ENCODE measurements around the gene PRDM10. TPM values are rescaled to one million over a fixed set of nuclear protein-coding genes. Genes with fewer than 3 reads are reported as not detected.
A peak's percentile ranks its signal among the peaks of the same experiment; 100 is the strongest.

The PRDM10 gene
- total and polyA plus RNA-seq, 2 donors: 4.4 to 4.7 TPM

DNA sequence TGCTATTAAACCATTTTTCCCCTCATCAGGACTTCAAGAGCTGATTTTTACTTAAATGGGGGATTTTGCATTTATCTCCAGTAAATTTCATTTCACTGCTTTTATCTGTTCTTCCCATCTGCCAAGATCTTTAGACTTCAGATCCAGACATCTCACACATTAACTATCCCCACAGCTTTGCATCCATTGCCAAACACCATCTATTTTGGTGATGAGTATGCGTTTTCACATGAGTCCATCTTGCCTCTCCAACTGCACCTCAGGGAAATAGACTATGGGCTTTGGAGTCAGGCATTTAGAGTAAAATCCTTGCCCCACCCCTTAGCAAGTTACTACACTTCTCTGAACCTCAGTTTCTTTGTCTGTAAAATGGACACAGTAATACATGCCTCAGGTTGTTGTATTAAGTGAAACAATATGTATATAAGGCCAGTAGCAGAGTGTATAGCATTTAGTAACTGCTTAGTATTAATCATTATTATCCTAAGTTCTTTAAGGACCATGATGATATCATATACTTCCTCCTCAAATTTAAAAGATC lies 53.6 kb downstream of the PRDM10 start:
- no peak for DNase-seq (ENCODE audit: low read depth in 6 of 9, low spot score in 9 of 9)
- H3K27ac ChIP-seq (ENCODE audit: low read depth in 1 of 2, low read length in 1 of 2): no peak overlapping the region
- H3K36me3 ChIP-seq (ENCODE audit: control insufficient read depth in 2 of 2, insufficient read depth in 2 of 2, low read length in 1 of 2): peaks cover 0 to 5% of the 10 kb centered on the region in 2 donors
- peaks cover 5 to 24% of the 10 kb centered on the region in 2 donors for H3K4me1 ChIP-seq (ENCODE audit: control insufficient read depth in 2 of 2, insufficient read depth in 2 of 2, low read length in 2 of 2)
- 95% methylated on average over 1 of the region's 1 CpG for WGBS
- no peak overlapping the region for H3K4me3 ChIP-seq (ENCODE audit: low read length in 2 of 2)
- H3K9me3 ChIP-seq (ENCODE audit: control insufficient read depth in 2 of 2, insufficient read depth in 1 of 2, low read length in 1 of 2): no peaks in the 10 kb centered on the region
- no peaks in the 10 kb centered on the region for H3K27me3 ChIP-seq (ENCODE audit: control insufficient read depth in 2 of 2, insufficient read depth in 1 of 2, low read length in 1 of 2)

DNA sequence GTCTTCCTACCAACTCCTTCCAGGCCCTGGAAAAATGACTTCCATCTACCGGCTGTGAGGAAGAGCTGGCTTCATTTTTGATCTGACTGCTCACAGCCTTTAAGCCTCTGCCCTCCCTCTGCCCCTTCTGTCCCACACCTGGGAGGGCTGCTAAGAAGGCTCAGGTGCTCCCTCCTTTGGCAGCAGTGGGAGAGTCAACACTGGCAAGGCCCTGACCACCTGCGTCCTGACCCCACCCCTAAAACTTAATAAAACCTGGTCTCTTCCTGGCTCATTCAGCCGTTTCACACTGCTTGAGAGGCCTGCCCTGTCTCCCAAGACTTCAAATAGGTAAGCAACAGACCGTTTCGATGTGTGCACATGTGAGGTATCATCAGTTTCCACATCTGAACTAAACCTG lies 55.2 kb downstream of the PRDM10 start:
- Histone ChIP-seq H3K27me3 (ENCODE audit: control insufficient read depth in 2 of 2, insufficient read depth in 1 of 2, low read length in 1 of 2) (no peaks in the 10 kb centered on the region), H3K27ac (ENCODE audit: low read depth in 1 of 2, low read length in 1 of 2) (no peak overlapping the region), H3K4me3 (ENCODE audit: low read length in 2 of 2) (no peak overlapping the region), H3K9me3 (ENCODE audit: control insufficient read depth in 2 of 2, insufficient read depth in 1 of 2, low read length in 1 of 2) (no peaks in the 10 kb centered on the region), H3K4me1 (ENCODE audit: control insufficient read depth in 2 of 2, insufficient read depth in 2 of 2, low read length in 2 of 2) (peaks cover 5 to 24% of the 10 kb centered on the region in 2 donors), H3K36me3 (ENCODE audit: control insufficient read depth in 2 of 2, insufficient read depth in 2 of 2, low read length in 1 of 2) (peaks cover 0 to 5% of the 10 kb centered on the region in 2 donors)
- DNase-seq (ENCODE audit: low read depth in 6 of 9, low spot score in 9 of 9): no peak
- 93% methylated on average over 5 of the region's 5 CpGs for WGBS

DNA sequence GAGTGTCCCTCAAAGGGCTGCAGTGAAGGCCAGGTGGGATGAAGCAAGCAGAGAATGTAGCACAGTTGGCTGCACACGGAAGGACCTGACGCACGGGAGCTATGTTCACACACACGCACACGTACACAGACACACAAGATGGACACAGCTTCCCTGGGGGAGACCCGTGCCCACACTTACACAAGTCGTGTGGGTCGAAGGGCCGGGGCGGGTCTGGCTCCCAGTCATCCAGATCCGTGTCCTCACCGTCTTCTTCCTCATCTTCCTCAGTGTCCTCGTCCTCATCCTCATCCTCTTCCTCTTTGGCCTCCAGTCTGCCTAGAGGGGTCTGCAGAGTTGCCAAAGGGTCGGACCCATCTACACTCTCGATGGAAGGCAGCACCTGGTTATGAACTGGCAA lies 55.7 kb downstream of the PRDM10 start:
- DNase-seq (ENCODE audit: low read depth in 6 of 9, low spot score in 9 of 9): no peak
- Histone ChIP-seq H3K36me3 (ENCODE audit: control insufficient read depth in 2 of 2, insufficient read depth in 2 of 2, low read length in 1 of 2) (peaks cover 4 to 5% of the 10 kb centered on the region in 2 donors), H3K9me3 (ENCODE audit: control insufficient read depth in 2 of 2, insufficient read depth in 1 of 2, low read length in 1 of 2) (no peaks in the 10 kb centered on the region), H3K4me1 (ENCODE audit: control insufficient read depth in 2 of 2, insufficient read depth in 2 of 2, low read length in 2 of 2) (peaks cover 5 to 24% of the 10 kb centered on the region in 2 donors), H3K4me3 (ENCODE audit: low read length in 2 of 2) (no peak overlapping the region), H3K27ac (ENCODE audit: low read depth in 1 of 2, low read length in 1 of 2) (no peak overlapping the region), H3K27me3 (ENCODE audit: control insufficient read depth in 2 of 2, insufficient read depth in 1 of 2, low read length in 1 of 2) (no peaks in the 10 kb centered on the region)
- 97% methylated on average over 15 of the region's 15 CpGs for WGBS

DNA sequence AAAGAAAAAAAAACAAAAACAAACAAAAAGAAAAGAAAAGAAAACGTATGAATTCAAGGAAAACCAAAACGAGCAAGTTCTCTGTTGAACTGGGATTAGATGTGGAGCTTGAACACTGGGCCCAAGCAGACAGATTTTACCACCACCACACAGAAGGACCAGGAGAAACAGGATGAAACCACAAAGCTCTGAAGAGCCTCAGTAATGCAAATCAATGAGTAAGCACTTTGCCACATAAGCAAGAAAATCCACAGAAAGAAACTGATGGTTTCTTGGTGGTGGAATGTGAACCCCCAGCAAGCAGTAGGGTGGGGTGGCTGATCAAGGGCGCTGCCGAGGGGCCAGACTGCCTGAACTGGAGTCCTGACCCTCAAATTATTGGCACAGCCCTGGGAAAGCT lies 56.4 kb downstream of the PRDM10 start:
- no peak for DNase-seq (ENCODE audit: low read depth in 6 of 9, low spot score in 9 of 9)
- H3K36me3 ChIP-seq (ENCODE audit: control insufficient read depth in 2 of 2, insufficient read depth in 2 of 2, low read length in 1 of 2): peaks cover 5 to 8% of the 10 kb centered on the region in 2 donors
- H3K4me3 ChIP-seq (ENCODE audit: low read length in 2 of 2): no peak overlapping the region
- H3K4me1 ChIP-seq (ENCODE audit: control insufficient read depth in 2 of 2, insufficient read depth in 2 of 2, low read length in 2 of 2): peaks cover 5 to 20% of the 10 kb centered on the region in 2 donors
- H3K27ac ChIP-seq (ENCODE audit: low read depth in 1 of 2, low read length in 1 of 2): no peak overlapping the region
- no peaks in the 10 kb centered on the region for H3K9me3 ChIP-seq (ENCODE audit: control insufficient read depth in 2 of 2, insufficient read depth in 1 of 2, low read length in 1 of 2)
- WGBS: 30% methylated on average over 4 of the region's 4 CpGs
- H3K27me3 ChIP-seq (ENCODE audit: control insufficient read depth in 2 of 2, insufficient read depth in 1 of 2, low read length in 1 of 2): no peaks in the 10 kb centered on the region

DNA sequence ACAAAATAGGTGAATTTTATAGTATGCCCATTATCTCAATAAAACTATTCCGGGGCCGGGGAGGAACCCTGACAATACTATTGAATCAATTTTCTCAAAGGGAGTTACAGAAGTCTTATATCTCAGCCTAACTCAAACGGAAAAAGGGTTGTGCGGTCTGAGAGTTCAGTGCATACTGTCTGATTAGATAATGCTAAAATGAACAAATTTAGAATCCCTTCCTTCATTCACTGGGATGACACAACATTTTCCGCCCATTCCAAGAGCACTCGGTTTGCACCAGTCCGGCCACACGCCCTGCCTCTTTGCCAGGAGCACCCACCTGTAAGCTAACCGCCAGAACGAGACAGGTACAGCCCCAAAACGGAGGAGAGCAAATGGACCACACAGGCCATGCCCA lies 57.3 kb downstream of the PRDM10 start:
- H3K4me3 ChIP-seq (ENCODE audit: low read length in 2 of 2): no peak overlapping the region
- WGBS: 98% methylated on average over 11 of the region's 11 CpGs
- no peak for DNase-seq (ENCODE audit: low read depth in 6 of 9, low spot score in 9 of 9)

DNA sequence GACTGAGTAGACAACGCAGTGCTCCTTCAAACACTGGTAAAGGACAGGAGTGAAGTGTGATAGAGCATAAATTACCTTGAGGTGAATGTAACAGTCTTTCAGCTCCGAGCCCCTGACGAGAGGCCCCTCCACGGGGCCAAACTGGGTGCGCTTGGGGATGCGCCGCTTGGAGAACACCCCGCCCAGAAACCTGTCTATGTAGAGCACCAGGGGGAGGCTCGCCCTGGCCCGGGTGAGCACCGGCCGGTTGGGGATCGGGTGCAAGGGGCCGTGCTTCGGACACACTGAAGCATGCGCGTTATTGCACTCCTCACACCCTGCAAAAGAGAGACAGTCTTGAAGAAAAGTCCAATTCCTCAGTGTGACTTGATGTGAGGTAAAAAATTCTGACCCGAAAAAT lies 57.9 kb downstream of the PRDM10 start:
- Histone ChIP-seq H3K36me3 (ENCODE audit: control insufficient read depth in 2 of 2, insufficient read depth in 2 of 2, low read length in 1 of 2) (peaks cover 6 to 8% of the 10 kb centered on the region in 2 donors), H3K9me3 (ENCODE audit: control insufficient read depth in 2 of 2, insufficient read depth in 1 of 2, low read length in 1 of 2) (no peaks in the 10 kb centered on the region), H3K27ac (ENCODE audit: low read depth in 1 of 2, low read length in 1 of 2) (no peak overlapping the region), H3K27me3 (ENCODE audit: control insufficient read depth in 2 of 2, insufficient read depth in 1 of 2, low read length in 1 of 2) (no peaks in the 10 kb centered on the region), H3K4me1 (ENCODE audit: control insufficient read depth in 2 of 2, insufficient read depth in 2 of 2, low read length in 2 of 2) (peaks cover 0 to 5% of the 10 kb centered on the region in 2 donors), H3K4me3 (ENCODE audit: low read length in 2 of 2) (no peak overlapping the region)
- WGBS: 98% methylated on average over 18 of the region's 18 CpGs
- no peak for DNase-seq (ENCODE audit: low read depth in 6 of 9, low spot score in 9 of 9)

More for the DNA sequence above, 57.3 kb downstream of the PRDM10 start:
- Histone ChIP-seq H3K9me3 (ENCODE audit: control insufficient read depth in 2 of 2, insufficient read depth in 1 of 2, low read length in 1 of 2) (no peaks in the 10 kb centered on the region), H3K27me3 (ENCODE audit: control insufficient read depth in 2 of 2, insufficient read depth in 1 of 2, low read length in 1 of 2) (no peaks in the 10 kb centered on the region), H3K4me1 (ENCODE audit: control insufficient read depth in 2 of 2, insufficient read depth in 2 of 2, low read length in 2 of 2) (peaks cover 2 to 12% of the 10 kb centered on the region in 2 donors), H3K27ac (ENCODE audit: low read depth in 1 of 2, low read length in 1 of 2) (no peak overlapping the region), H3K36me3 (ENCODE audit: control insufficient read depth in 2 of 2, insufficient read depth in 2 of 2, low read length in 1 of 2) (peaks cover 5 to 8% of the 10 kb centered on the region in 2 donors)

DNA sequence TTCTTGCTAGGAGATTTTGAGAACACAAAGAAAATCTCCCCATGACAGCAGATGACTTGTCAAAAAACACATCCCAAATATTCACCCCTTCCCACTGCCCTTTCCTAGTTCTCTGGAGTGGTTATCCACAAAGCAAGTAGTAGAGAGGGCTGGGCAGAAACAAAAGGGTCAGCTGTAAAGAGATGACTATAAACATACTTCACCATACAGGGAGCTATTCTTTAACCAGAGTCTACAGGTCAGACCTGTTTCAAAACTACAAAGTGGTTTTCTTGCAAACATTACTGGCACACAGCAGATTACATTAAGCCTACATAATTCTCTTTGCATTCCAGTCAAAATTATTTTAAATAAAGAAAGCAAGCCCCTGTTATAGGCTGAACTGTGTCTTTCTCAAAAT lies 59.6 kb downstream of the PRDM10 start:
- Histone ChIP-seq H3K9me3 (ENCODE audit: control insufficient read depth in 2 of 2, insufficient read depth in 1 of 2, low read length in 1 of 2) (no peaks in the 10 kb centered on the region), H3K27ac (ENCODE audit: low read depth in 1 of 2, low read length in 1 of 2) (no peak overlapping the region), H3K4me3 (ENCODE audit: low read length in 2 of 2) (no peak overlapping the region), H3K4me1 (ENCODE audit: control insufficient read depth in 2 of 2, insufficient read depth in 2 of 2, low read length in 2 of 2) (peaks cover 0 to 5% of the 10 kb centered on the region in 2 donors), H3K36me3 (ENCODE audit: control insufficient read depth in 2 of 2, insufficient read depth in 2 of 2, low read length in 1 of 2) (peaks cover 8 to 9% of the 10 kb centered on the region in 2 donors), H3K27me3 (ENCODE audit: control insufficient read depth in 2 of 2, insufficient read depth in 1 of 2, low read length in 1 of 2) (no peaks in the 10 kb centered on the region)
- DNase-seq (ENCODE audit: low read depth in 6 of 9, low spot score in 9 of 9): no peak

DNA sequence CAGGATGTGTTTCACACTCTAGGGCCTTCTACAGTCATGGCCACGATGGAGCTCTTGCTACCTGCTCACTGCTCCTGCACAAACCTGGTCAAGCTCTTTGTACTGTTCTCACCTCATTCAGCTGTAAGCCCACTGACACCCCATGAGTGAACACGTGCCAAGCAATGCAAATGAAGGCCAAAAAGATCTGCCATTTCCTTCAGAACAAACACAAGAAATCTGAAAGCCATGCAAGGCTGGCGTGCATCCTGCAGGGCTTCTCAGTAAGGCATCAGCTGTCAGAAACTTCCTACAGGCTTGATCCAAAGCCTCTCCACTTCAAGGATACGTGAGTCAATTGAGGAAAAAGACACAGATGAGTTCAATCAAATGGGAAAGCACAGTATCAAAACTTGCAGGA lies 63.1 kb downstream of the PRDM10 start:
- no peaks in the 10 kb centered on the region for H3K27me3 ChIP-seq (ENCODE audit: control insufficient read depth in 2 of 2, insufficient read depth in 1 of 2, low read length in 1 of 2)
- no peak overlapping the region for H3K4me3 ChIP-seq (ENCODE audit: low read length in 2 of 2)
- H3K9me3 ChIP-seq (ENCODE audit: control insufficient read depth in 2 of 2, insufficient read depth in 1 of 2, low read length in 1 of 2): no peaks in the 10 kb centered on the region
- H3K27ac ChIP-seq (ENCODE audit: low read depth in 1 of 2, low read length in 1 of 2): no peak overlapping the region
- WGBS: 95% methylated on average over 4 of the region's 4 CpGs
- DNase-seq (ENCODE audit: low read depth in 6 of 9, low spot score in 9 of 9): no peak
- no peaks in the 10 kb centered on the region for H3K4me1 ChIP-seq (ENCODE audit: control insufficient read depth in 2 of 2, insufficient read depth in 2 of 2, low read length in 2 of 2)
- peaks cover 4 to 8% of the 10 kb centered on the region in 2 donors for H3K36me3 ChIP-seq (ENCODE audit: control insufficient read depth in 2 of 2, insufficient read depth in 2 of 2, low read length in 1 of 2)

DNA sequence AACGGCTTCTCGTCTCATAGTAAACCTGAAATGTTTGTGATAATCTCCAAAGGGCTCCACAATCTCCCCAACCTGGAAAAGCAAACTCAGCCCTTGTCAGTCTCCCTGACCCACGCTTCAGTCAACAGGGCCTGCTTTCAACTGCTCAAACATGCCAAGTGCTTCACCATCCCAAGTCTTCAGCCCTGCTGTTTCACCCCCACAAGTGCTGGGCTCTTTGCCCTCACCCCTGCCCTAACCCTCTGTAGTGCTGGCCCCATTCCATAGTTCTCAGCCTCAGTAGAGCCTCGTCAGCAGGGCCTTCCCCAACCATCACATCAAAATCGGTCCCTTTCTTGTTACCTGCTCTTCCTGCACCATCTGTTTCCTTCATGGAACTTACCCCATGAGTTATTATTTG lies 63.9 kb downstream of the PRDM10 start:
- Histone ChIP-seq H3K9me3 (ENCODE audit: control insufficient read depth in 2 of 2, insufficient read depth in 1 of 2, low read length in 1 of 2) (no peaks in the 10 kb centered on the region), H3K4me1 (ENCODE audit: control insufficient read depth in 2 of 2, insufficient read depth in 2 of 2, low read length in 2 of 2) (no peaks in the 10 kb centered on the region), H3K36me3 (ENCODE audit: control insufficient read depth in 2 of 2, insufficient read depth in 2 of 2, low read length in 1 of 2) (peaks cover 8 to 10% of the 10 kb centered on the region in 2 donors), H3K4me3 (ENCODE audit: low read length in 2 of 2) (no peak overlapping the region), H3K27ac (ENCODE audit: low read depth in 1 of 2, low read length in 1 of 2) (peak overlapping the region in 1 of 2 donors; percentile 7), H3K27me3 (ENCODE audit: control insufficient read depth in 2 of 2, insufficient read depth in 1 of 2, low read length in 1 of 2) (no peaks in the 10 kb centered on the region)
- WGBS: 96% methylated on average over 5 of the region's 5 CpGs
- DNase-seq (ENCODE audit: low read depth in 6 of 9, low spot score in 9 of 9): no peak

Data from thymus (tissue), 11 donors.